ENCODE data around the gene CORO6.

The CORO6 gene

GRCh38 chr17:29565643-29566472, 56.9 kb downstream of the CORO6 start:
- no peak for DNase-seq (ENCODE audit: low read depth, low spot score)
